ENCODE results near the gene ZFP64.

The ZFP64 gene

GRCh38 chr20:52103913-52104545 is 87.5 kb downstream of the ZFP64 start:
- no peak for DNase-seq

DNA sequence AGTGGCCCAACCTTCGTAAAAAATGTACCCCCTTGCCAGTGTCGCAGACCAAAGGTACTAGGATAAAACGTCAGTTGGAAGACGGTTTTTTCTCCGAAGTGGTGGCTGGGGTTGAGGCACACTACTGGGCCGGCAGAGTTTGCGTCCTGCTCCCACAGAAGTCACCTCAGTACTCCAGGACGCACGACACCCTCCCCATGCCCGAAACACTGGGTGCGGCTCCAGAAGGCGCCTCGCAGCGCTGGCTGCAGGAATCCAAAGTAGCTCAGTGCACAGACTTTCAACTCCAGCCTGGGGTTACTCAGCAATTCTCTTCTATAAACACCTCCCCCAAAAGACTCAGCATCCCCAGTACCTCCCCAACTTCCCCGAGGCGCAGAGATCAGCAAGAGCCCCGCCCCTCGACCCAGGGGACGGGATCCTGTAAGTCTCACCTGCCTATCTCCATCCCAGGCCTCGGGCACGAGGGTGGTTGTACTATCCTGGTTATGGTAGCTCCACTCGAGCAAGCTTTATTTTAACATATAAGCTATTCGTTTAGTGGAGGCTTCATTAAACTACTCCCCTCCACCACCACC is 88.2 kb downstream of the ZFP64 start:
- peak; percentile 19 for DNase-seq

GRCh38 chr20:52102559-52102958 is 89.0 kb downstream of the ZFP64 start:
- DNase-seq, result no peak

DNA sequence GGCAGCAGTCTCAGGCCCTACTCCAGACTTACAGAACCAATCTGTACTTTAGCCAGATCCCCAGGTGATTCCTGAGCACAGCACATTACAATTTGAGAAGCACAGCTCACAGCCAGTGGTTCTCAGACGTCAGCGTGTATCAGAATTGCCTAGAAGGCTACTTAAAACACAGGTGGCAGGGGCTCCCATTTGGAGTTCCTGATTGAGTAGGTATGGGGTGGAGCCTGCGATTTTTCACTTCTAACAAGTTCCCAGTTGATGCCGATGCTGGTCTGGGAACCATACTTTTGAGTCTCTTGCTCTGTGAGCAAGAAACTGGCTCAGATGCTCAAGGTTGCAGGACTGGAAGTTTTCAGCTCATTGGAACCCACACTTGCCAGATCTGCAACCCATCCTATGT is 89.5 kb downstream of the ZFP64 start:
- no peak for DNase-seq
